Activated T-cell treated with anti-CD3 and anti-CD28 coated beads for 4 hours (primary cell): ENCODE results near the gene HMGCL.
"Not testable (repeated sequence)": the region's sequence is repeated elsewhere in the genome, so short reads cannot be mapped to it uniquely, and the experiment has no call there.

ENCODE experiments used
- DNase-seq: peaks from one replicate; pipeline ENCODE4 v3.0.0-alpha.2; 2020

Gene HMGCL

GRCh38 chr1:23797478-23798448 lies 27.5 kb downstream of the HMGCL start:
- DNase-seq: no peak

DNA sequence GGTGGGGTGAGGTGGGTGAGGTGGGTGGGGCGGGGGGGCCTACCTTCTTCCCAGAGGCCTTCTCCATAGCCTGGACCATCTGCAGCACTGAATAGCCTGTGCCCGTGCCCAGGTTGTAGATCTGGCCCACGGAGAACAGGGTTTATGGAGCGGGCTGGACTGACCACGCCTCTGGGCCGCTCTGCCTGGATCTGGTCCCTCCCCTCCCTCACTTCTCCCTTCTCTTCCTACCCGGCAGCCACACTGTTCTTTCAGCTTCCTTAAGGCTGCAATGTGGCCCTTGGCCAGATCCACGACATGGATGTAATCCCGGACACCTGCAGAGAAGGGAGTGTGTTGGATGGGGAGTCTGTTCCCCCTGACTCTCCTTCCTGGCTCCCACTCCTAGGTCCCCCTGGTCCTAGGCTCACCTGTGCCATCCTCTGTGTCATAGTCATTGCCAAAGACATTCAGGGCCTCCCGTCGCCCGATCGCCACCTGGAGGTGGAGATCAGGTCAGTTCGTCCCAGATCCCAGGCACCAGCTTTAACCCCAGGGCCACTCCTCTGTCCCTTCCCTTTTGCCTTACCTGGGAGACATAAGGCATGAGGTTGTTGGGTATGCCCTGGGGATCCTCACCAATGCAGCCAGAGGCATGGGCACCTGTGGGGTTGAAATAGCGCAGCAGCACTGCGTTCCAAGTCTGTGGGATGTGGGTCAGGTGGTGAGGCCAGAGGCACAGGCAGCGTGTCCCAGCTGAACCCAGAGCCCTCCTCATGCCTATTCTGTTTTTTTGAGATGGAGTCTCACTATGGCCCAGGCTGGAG lies 28.6 kb downstream of the HMGCL start:
- DNase-seq: no peak

- no peak for DNase-seq
These were observed 29.4 kb downstream of the HMGCL start for GRCh38 chr1:23795676-23796465.

GRCh38 chr1:23794732-23795182 lies 30.5 kb downstream of the HMGCL start:
- not testable (repeated sequence) for DNase-seq

DNA sequence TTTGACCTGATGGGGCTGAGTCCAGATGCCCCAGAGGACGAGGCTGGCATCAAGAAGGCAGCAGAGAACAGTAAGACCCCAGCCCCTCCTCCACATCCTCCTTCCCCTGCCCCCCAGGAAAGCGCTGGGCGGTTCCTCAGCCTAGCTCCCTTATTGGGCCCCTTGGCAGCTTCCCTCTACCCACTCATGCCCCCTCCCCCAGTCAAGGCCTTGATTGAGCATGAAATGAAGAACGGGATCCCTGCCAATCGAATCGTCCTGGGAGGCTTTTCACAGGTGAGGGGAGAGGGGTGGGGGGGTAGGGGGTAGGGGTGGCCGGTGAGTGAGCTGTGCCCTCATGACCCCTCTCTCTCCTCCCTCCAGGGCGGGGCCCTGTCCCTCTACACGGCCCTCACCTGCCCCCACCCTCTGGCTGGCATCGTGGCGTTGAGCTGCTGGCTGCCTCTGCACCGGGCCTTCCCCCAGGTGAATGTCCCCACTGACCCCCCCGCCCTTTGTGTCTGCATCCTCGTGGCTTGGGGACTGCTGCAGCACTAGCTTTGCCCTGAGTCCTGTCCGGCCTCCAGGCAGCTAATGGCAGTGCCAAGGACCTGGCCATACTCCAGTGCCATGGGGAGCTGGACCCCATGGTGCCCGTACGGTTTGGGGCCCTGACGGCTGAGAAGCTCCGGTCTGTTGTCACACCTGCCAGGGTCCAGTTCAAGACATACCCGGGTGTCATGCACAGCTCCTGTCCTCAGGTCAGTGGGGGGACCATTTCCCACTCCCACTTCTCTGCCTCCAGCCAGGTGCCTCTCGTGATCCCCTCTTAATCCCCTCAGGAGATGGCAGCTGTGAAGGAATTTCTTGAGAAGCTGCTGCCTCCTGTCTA lies 31.1 kb downstream of the HMGCL start:
- no peak for DNase-seq

DNA sequence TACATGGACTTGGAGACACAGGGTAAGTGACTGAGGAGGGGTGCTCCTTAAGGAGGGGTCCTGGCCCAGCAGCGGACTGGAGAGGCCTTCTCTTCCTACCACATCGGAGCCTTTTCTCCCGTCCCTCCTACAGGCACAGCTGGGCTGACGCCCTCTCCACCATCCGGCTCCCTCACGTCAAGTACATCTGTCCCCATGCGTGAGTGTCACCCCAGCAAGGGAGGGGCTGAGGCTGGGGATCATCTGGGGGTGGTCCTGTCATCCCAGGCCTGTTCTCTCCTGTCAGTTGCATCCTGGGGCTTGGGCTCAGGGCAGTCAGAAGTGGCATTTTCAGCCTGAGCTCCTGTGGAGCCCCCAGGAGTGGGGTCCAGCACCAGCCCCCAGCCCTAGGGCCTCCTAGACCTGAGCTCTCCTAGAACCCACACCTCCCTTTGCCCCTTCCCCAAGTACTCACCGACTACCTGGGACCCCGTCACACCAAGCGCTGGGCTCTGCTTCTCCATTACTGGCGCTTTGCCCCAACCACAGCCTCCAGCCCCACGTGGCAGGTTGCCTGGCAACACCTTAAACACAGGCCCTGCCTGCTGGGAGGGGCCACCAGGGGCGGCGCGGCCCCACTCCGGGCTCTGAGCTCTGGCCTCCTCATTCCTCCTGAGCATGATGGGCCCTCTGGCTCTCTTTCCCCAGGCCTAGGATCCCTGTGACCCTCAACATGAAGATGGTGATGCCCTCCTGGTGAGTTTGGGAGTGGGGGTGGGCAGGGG lies 32.0 kb downstream of the HMGCL start:
- DNase-seq: no peak

DNA sequence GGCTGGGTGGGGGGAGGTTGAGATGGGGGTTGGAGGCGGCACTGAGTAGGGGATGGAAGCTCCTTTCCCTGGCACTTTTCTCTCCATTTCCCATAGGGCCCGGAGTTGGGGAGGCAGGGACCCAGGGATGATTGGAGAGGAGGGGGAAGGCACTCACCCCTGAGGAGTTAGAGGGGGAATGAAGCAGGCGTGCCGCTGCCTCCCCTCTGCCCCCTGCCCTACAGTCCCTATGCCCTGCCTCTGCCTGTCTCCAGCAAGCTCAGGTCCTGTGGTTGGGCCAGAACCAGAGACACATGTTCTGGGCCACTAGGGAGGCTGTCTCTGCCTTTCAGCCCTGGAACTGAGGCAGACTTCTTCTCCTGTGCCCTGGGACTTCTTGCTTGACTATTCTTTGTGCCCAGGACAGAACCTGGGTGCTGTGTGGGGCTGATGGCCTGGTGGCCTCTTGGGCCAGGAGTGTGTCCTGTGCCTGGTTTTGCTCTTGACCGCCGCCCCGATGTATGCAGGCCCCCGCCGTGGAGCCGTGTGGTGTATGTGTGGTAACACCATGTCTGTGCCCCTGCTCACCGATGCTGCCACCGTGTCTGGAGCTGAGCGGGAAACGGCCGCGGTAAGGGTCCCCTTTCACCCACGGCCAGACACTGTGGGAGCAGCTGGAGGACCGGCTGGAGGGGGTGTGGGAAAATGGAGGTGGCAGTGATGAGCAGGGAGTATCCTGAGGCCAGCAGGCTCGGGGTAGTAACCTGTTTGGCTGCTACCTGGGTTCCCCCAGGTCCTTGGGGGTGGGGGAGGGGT lies 32.9 kb downstream of the HMGCL start:
- no peak for DNase-seq

GRCh38 chr1:23791516-23792047 lies 33.6 kb downstream of the HMGCL start:
- DNase-seq: no peak

DNA sequence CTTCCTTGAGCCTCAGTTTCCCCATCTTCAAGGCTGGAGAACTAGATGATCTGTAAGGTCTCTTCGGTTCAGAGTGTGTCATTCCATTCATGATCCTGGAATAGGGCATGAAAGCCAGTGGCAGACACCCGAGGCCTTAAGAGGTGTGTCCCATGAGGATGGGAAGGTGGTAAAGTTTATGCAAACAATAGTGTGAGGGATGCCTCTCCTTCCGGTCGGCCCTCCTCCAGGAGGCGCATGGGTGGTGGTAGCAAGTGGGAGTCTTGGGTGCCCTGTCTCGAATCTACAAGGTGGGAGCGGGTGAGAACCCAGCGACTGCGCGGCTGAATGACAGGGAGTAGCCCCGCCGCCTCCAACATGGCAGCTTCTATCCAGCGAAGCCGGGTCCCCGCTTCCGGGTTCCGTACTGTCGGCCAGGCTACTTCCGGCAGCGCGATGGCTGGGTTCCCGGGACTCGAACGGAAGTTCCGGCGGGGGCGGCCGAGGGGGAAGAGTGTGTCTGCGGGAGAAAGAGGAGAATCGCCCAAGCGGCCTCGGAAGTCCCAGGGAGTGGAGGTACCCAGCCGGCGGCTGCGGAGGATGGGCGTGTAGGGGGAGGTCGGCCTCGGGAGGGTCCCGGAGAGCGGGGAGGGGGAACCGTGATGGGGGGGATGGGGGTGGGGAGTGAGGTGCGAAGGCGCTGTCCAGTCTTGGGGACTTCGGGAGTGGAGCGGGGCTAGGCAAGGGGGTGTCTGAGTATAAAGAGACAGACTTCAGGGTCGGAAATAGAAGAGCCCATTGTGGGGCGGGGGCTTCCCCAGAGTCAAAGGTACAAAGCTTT lies 34.3 kb downstream of the HMGCL start, which contains the start of gene LYPLA2:
LYPLA2 (plus strand) TSS at position 450 of the 820 bp plus-strand sequence. CDS start 1,538 bp downstream, outside the sequence.
- peak; percentile 75 for DNase-seq

- no peak for DNase-seq
These were observed 36.5 kb downstream of the HMGCL start for GRCh38 chr1:23788695-23789094.

- no peak for DNase-seq
These were observed 37.5 kb downstream of the HMGCL start for GRCh38 chr1:23787701-23788100.

- DNase-seq: no peak
These were observed 40.4 kb downstream of the HMGCL start for GRCh38 chr1:23784846-23785245.

- not testable (repeated sequence) for DNase-seq
These were observed 42.1 kb downstream of the HMGCL start for GRCh38 chr1:23783141-23783540.

DNA sequence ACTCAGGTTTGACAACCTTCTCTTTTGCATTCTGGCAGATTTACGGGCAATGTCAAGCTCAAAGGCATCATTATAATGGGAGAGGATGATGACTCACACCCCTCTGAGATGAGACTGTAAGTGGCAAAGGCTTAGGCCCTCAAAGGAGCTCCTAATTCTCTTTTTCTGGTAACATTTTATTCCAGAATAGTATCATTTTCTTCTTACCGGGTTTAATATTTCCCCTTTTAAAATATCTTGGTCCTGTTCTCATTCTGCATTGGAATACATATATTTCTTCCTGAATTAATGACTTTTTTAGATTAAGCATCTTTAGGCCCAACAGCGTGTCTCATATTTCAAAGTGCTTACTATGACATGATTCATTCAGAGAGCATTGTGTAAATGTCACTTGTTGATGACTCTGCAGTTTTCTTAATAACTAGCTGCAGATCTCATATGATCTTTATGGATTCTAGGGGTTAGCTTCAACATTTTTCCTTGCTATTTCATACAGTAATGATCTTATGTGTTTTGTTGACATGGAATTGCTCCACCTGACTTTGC lies 45.3 kb downstream of the HMGCL start:
- no peak for DNase-seq

DNA sequence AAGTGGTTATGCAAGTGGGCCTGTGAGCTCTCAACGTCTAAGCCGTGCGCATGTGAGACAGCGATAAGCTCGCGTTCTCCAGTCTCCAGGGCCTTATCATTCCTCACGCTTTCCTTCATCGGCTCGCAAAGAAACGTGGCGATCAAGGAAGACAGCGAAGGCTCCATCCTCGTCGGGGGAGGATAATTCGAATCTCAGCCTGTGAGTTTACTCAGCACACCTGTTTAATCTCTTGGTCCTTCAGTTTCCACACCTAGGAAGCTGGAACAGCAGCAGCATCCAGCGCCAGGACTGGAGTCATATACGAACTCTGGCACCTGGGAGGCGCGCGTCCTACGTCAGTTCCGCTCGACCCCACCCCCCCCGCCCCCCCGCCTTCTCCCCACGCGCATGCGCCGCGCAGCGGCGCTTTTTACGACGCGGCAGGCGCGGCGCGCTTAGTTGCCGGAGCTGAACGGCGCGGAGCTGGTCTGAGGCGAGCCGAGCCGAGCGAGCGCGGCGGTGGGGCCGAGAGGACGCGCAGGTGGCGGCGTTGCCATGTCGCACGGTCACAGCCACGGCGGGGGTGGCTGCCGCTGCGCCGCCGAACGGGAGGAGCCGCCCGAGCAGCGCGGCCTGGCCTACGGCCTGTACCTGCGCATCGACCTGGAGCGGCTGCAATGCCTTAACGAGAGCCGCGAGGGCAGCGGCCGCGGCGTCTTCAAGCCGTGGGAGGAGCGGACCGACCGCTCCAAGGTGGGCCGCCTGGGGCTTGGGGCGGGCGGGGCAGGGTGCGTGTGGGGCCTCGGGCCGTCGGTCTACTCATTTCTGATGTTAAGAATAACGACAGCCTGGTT lies 47.0 kb downstream of the HMGCL start, which contains the start of gene PITHD1:
PITHD1 (plus strand) TSS at position 440 of the 836 bp plus-strand sequence; CDS start at position 538, 98 bp downstream.
- DNase-seq: peak; percentile 63

GRCh38 chr1:23776217-23776616 lies 49.0 kb downstream of the HMGCL start:
- DNase-seq: no peak

GRCh38 chr1:23774174-23774880 lies 50.9 kb downstream of the HMGCL start:
- no peak for DNase-seq
